Stimulated activated CD8-positive, alpha-beta memory T cell treated with anti-CD3 and anti-CD28 coated beads, Interleukin-4, amount 100 ng/mL, for 48 hours (primary cell): ENCODE measurements around the gene PODXL2.
"Not testable (repeated sequence)": the region's sequence is repeated elsewhere in the genome, so short reads cannot be mapped to it uniquely, and the experiment has no call there.

Experiments
- DNase-seq: peaks from one replicate; pipeline ENCODE4 v3.0.0-alpha.2; 2020

The PODXL2 gene

DNA sequence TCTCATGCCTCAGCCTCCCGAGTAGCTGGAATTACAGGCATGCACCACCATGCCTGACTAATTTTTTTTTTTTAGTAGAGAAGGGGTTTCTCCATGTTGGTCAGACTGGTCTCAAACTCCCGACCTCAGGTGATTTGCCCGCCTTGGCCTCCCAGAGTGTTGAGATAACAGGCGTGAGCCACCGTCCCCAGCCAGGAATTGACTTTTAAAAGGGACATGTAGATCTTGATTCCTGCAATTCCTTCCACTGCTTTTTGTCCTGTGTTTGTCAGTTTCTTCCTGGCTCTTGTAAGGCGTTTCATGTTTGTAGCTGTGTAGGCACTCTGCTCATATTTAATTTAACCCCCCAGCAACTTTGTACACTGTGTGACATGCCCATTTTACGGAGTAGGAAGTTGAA is 23.4 kb upstream of the PODXL2 start:
- not testable (repeated sequence) for DNase-seq

DNA sequence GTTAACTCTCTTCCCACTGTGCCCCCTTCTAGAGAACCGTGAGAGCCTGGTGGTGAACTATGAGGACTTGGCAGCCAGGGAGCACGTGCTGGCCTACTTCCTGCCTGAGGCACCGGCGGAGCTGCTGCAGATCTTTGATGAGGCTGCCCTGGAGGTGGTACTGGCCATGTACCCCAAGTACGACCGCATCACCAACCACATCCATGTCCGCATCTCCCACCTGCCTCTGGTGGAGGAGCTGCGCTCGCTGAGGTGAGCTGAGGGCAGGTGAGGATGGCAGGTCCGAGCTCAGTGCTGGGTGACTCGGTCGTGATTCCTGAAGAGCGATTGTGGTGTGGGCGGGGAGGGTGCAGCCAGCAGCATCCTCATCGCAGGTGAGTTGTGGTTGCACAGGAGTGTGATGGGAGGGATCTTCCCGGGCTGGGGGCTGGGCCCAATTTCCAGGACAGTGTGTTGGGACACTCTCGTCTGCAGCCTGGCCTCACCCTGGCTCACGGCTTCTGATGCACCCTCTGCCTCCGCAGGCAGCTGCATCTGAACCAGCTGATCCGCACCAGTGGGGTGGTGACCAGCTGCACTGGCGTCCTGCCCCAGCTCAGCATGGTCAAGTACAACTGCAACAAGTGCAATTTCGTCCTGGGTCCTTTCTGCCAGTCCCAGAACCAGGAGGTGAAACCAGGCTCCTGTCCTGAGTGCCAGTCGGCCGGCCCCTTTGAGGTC is 22.7 kb upstream of the PODXL2 start:
- no peak for DNase-seq

GRCh38 chr3:127606981-127607595 is 21.9 kb upstream of the PODXL2 start:
- DNase-seq = no peak

DNA sequence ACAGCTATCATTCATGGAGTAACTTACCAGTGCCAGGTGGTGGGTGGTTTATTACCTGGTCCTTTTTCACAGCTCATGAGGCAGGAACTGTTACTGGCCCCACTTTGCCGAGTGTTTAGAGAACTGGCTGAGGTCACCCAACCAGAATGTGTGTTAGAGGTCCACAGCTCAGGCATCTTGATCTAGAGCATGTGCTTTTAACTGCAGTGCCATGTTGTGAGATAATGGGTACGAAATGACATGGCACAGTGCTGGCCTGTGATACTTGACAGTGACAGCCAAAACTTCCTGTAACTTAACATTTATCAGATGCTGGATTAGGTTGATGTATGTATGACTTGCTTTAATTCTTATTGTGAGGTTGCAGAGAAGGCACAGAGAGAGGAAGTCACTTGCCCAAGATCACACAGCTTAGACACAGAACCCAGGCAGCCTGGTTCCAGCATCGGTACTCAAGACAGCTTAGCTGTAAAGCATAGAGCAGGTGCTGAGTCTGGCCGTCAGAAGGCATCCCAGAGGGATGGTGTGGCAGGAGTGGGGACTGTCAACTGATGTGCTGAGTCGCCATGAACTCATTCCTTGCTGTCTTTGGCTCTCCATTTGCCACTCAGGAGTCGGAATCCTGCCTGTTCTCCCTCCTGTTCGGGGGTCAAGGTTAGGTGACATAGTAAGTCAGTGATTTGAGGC is 21.2 kb upstream of the PODXL2 start:
- no peak for DNase-seq

- no peak for DNase-seq
Measured at GRCh38 chr3:127608362-127608718, 20.6 kb upstream of the PODXL2 start.

DNA sequence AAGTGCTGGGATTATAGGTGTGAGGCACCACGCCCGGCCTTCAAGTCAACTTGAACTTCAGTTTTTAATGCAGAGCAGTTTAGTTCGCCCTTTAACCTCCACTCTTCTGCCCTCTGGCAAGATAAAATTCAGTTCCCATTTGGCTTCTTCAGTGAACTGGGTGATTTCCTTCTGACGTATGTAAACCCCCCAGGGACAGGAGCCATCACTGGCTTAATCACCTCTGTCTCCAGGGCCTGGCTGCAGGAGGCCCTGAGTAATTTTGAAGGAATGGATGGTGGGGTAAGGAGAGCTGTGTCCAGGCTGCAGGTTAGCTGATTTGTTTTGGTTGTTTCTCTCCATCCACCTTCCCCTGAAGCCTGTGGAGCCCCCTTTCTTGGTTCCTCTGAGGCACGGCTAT is 18.9 kb upstream of the PODXL2 start:
- no peak for DNase-seq

- no peak for DNase-seq
Measured at GRCh38 chr3:127611251-127611650, 17.7 kb upstream of the PODXL2 start.

DNA sequence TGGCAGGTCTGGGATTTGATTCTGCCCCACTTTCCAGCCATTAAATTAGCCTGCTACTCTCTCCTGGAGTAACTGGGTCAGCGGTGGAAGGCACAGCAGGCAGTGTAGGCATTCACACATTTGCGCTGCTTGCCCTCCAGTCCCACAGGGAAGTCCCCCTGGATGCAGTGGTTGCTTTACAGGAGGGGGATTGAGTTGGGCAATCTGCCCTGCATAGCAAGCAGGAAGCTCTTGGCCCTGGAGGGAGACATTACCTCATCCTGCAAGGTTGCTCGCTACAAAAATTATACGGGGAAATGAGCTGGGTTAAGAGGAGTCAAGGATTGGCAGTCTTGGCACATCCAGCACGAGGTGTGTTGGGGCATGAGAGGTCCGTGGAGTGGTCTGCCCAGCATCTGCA is 16.0 kb upstream of the PODXL2 start:
- DNase-seq = no peak

GRCh38 chr3:127613406-127613805 is 15.6 kb upstream of the PODXL2 start:
- DNase-seq = no peak

DNA sequence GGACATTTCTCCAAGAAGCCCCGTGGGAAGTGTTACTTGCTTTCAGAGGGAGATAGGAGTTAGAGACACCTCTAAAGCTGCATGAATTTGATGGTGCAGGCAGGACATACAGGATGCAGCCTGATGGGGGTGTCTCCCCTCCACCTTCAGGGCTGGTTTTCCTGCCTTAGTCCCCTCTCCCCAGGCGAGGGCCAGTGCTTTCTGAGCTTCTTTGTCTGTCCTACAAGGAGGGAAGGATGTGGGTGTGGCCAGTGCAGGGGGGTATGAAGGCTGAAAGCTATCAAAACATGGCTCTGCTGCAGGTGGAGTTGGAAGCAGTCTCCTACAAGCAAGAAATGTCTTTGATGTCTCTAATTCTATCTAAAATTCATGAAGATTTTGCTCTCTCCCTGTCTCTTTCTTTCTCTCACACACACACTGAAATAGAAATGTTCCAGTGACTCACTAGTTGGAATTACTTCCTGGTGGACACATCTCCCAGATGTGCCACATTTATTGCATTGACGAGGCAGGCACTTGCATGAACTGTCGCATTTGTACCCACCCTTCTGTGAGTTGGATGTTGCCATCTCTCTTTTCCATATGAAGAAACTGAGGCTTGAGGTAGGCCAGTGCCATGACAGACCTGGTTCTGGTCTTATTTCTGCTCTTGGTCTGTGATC is 13.9 kb upstream of the PODXL2 start:
- DNase-seq = no peak

- DNase-seq = no peak
Measured at GRCh38 chr3:127615631-127616305, 13.2 kb upstream of the PODXL2 start.

- DNase-seq = no peak
Measured at GRCh38 chr3:127616836-127617605, 12.0 kb upstream of the PODXL2 start.

- no peak for DNase-seq
Measured at GRCh38 chr3:127618891-127619290, 10.1 kb upstream of the PODXL2 start.

DNA sequence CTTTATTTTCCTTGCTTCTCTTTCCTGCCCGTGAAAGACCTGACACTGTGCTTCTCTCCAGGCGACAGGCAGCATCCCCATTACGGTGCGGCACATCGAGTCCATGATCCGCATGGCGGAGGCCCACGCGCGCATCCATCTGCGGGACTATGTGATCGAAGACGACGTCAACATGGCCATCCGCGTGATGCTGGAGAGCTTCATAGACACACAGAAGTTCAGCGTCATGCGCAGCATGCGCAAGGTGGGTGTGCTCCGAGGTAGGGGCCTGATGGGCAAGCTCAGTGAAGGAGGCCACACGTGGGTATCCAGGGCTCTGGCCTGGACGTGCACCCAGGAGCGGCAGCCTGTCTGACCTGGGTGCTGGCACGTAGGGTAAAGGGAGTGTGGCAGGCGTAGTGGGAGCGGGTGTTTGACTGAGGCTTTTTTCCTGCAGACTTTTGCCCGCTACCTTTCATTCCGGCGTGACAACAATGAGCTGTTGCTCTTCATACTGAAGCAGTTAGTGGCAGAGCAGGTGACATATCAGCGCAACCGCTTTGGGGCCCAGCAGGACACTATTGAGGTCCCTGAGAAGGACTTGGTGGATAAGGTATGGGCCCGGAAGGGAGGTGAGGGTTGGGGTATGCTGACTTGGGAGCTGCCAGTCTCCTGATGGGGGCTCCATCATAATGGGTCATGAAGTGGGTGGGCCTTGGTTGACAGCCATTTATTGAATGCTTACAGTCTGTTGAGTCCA is 8.2 kb upstream of the PODXL2 start:
- no peak for DNase-seq

- no peak for DNase-seq
Measured at GRCh38 chr3:127622031-127622430, 7.0 kb upstream of the PODXL2 start.

- no peak for DNase-seq
Measured at GRCh38 chr3:127622772-127623576, 6.0 kb upstream of the PODXL2 start.

- DNase-seq = no peak
Measured at GRCh38 chr3:127624063-127624462, 4.9 kb upstream of the PODXL2 start.

GRCh38 chr3:127625821-127626220 is 3.2 kb upstream of the PODXL2 start:
- DNase-seq = no peak

GRCh38 chr3:127628426-127628787 is 578 bp upstream of the PODXL2 start:
- DNase-seq = no peak

- peak; percentile 39 for DNase-seq
Measured at GRCh38 chr3:127629467-127630403, 750 bp downstream of the PODXL2 start.
